ENCODE data around the gene IGFL2. TPM values are rescaled to one million over a fixed set of nuclear protein-coding genes. Genes with fewer than 3 reads are reported as not detected.
"Not testable (repeated sequence)": the region's sequence is repeated elsewhere in the genome, so short reads cannot be mapped to it uniquely, and the experiment has no call there.

The IGFL2 gene
- total RNA-seq, 4 donors from 2014 or later: not detected

DNA sequence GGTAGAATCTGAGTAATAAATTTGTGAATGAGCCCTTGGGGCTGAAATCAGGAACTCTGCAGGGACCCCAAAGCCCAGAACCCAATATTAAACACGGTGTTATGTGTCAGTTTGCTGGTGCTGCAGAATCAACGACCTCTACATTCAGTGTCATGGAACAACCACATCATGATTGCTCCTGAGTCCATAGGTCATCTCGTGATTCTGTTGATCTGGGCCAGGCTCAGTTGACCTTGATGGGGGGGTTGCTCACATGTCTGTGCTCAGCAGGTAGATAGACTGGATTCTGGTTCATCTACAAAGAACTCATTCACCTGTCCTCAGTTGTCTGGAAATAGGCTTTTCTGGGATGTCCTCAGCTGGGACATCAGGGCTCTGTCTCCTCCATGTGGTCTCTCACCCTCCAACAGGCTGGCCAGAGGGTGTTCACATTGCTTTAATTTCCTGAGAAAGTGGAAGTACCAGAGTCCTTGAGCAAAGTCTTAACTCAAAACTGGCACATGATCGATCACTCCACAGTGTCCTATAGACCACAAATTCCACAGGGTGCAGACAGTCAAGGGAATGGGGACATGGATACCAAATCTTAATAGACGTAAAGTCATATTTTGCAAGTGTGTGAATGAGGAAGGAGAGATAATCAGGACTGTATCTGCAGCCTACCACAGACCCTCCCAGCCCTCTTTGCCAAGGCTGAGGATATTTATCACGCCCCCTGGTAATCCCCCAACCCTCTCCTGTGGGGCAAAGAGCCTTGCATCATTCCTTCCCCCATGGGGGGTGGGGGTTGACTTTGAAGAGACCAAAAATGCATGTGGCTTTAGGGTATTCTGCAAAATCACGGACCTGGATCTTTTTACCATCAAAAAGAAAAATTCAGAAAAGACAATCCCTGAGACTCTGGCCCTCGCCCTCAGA, 42.2 kb downstream of the IGFL2 start:
- 59 to 65% methylated on average over 8 of the region's 8 CpGs for WGBS, 2 donors
- DNase-seq: no peak
- Histone ChIP-seq H3K36me3 (no peaks in the 10 kb centered on the region), H3K27ac (no peak overlapping the region), H3K9me3 (no peaks in the 10 kb centered on the region), H3K4me1 (no peaks in the 10 kb centered on the region), H3K27me3 (no peaks in the 10 kb centered on the region), H3K4me3 (replicated peaks in 1 of 3) (no peak overlapping the region)
- no peak for TF ChIP-seq POLR2A (IDR thresholded peaks at IDR 0.05)
- TF ChIP-seq, protein P1, sequence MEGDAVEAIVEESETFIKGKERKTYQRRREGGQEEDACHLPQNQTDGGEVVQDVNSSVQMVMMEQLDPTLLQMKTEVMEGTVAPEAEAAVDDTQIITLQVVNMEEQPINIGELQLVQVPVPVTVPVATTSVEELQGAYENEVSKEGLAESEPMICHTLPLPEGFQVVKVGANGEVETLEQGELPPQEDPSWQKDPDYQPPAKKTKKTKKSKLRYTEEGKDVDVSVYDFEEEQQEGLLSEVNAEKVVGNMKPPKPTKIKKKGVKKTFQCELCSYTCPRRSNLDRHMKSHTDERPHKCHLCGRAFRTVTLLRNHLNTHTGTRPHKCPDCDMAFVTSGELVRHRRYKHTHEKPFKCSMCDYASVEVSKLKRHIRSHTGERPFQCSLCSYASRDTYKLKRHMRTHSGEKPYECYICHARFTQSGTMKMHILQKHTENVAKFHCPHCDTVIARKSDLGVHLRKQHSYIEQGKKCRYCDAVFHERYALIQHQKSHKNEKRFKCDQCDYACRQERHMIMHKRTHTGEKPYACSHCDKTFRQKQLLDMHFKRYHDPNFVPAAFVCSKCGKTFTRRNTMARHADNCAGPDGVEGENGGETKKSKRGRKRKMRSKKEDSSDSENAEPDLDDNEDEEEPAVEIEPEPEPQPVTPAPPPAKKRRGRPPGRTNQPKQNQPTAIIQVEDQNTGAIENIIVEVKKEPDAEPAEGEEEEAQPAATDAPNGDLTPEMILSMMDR (IDR thresholded peaks at IDR 0.05): no peak
- intact Hi-C loops (cut with DNase I): loop anchor here (10.0 kb wide), 1 partner anchor 105 kb away; no protein-coding TSS in a partner anchor

GRCh38 chr19:46191356-46191755, 43.3 kb downstream of the IGFL2 start:
- Histone ChIP-seq H3K4me3 (replicated peaks in 1 of 3) (no peak overlapping the region), H3K27ac (no peak overlapping the region), H3K27me3 (no peaks in the 10 kb centered on the region), H3K4me1 (no peaks in the 10 kb centered on the region), H3K9me3 (no peaks in the 10 kb centered on the region), H3K36me3 (no peaks in the 10 kb centered on the region)
- intact Hi-C loops (cut with DNase I): no loop called here
- DNase-seq: no peak
- 76 to 77% methylated on average over 4 of the region's 4 CpGs for WGBS, 2 donors
- TF ChIP-seq, protein P1 (IDR thresholded peaks at IDR 0.05): no peak
- TF ChIP-seq POLR2A (IDR thresholded peaks at IDR 0.05): no peak

DNA sequence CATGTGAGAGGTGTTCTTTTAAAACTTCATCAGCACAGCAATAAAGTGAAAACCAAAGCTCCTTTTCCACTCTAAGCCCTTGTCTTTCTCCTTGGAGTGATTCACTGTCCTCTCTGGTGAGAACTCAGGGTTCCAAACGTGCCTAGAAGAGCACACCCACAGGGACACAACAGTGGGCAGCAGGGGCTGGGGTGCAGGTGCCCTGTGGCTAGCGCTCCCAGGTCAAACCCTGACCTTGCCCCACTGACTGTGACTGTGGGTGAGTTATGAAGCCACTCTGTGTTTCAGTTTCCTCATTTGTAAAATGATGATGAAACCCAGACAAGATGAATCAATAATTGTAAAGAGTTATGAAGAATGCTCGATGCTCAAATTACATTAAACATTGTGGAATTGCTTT, 43.9 kb downstream of the IGFL2 start:
- Histone ChIP-seq H3K4me3 (replicated peaks in 1 of 3) (no peak overlapping the region), H3K4me1 (no peaks in the 10 kb centered on the region), H3K27me3 (no peaks in the 10 kb centered on the region), H3K27ac (no peak overlapping the region), H3K36me3 (no peaks in the 10 kb centered on the region), H3K9me3 (no peaks in the 10 kb centered on the region)
- DNase-seq: no peak
- intact Hi-C loops (cut with DNase I): no loop called here
- WGBS, 2 donors: 61 to 65% methylated on average over 3 of the region's 3 CpGs
- no peak for TF ChIP-seq POLR2A (IDR thresholded peaks at IDR 0.05)
- TF ChIP-seq, protein P1 (IDR thresholded peaks at IDR 0.05): no peak

DNA sequence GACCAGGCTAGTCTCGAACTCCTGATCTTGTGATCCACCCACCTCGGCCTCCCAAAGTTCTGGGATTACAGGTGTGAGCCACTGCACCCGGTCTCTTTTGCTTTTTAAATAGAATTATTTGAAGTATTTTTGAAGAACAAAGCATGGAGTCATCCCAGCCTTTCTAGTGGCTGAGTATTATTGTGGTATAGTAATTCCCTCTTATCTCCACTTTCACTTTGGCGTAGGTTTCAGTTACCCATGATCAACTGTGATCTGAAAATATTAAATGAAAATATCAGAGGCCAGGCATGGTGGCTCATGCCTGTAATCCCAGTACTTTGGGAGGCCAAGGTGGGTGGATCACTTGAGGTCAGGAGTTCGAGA, 44.6 kb downstream of the IGFL2 start:
- H3K4me1 ChIP-seq; H3K36me3 ChIP-seq; intact Hi-C loops (cut with DNase I); H3K27me3 ChIP-seq; H3K4me3 ChIP-seq (replicated peaks in 1 of 3); DNase-seq; H3K9me3 ChIP-seq; H3K27ac ChIP-seq: not testable (repeated sequence)
- WGBS, 2 donors: 73 to 84% methylated on average over 5 of the region's 5 CpGs

GRCh38 chr19:46192992-46193650, 45.1 kb downstream of the IGFL2 start:
- Histone ChIP-seq H3K9me3 (no peaks in the 10 kb centered on the region), H3K36me3 (no peaks in the 10 kb centered on the region), H3K4me3 (replicated peaks in 1 of 3) (no peak overlapping the region), H3K27ac (no peak overlapping the region), H3K4me1 (no peaks in the 10 kb centered on the region), H3K27me3 (no peaks in the 10 kb centered on the region)
- no peak for TF ChIP-seq POLR2A (IDR thresholded peaks at IDR 0.05)
- TF ChIP-seq, protein P1 (IDR thresholded peaks at IDR 0.05): no peak
- no peak for DNase-seq
- 55 to 56% methylated on average over 11 of the region's 11 CpGs for WGBS, 2 donors
- intact Hi-C loops (cut with DNase I): no loop called here
